ENCODE results near the gene SNAP29.
"Not testable (repeated sequence)": the region's sequence is repeated elsewhere in the genome, so short reads cannot be mapped to it uniquely, and the experiment has no call there.

The SNAP29 gene

DNA sequence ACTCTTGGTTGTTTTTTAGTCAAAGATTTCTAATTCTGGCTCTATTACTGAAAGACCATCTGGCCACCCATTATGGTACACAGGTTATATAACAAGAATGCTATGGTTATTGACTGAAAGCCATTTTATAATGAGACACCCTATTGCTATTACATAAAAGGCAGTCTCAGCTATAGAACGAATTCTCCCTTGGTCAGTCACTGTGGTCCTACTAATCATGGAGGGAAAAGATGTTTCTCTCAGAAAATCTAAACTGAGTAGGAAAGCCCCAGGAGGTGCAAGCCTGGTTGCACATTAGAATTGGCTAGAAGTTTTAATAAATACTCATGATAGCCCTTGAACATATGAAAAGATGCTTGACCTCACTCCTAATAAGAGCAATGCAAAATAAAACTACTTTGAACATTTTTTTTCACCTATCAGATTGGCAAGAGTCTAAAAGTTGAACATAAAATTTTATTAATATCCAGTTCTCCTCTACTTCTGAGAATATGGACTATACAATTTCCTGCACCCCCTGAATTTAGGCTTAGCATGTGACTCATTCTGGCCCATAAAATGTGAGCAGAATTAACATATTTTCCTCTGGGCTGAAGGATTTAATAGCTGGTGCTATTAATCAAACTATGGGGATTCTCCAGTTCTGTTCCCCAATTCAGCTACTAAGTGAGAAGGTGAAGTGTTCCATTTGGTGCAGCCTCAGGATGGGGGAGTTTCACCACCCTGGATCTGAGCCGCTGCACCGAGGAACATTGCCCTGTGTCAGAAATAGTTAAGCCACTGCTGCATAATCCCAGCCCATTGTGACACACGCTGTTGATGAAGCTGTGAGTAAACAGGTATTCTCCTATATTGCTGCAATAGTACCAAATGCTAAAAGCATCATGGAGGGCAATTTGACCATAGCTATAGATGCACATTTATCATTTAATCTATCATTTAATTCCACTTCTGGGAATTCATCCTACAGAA lies 46.9 kb downstream of the SNAP29 start:
- H3K4me3 ChIP-seq (ENCODE audit: control insufficient read depth, low read depth, low read length): no peak overlapping the region
- no peak for DNase-seq (ENCODE audit: low read depth)
- TF ChIP-seq, protein P1, sequence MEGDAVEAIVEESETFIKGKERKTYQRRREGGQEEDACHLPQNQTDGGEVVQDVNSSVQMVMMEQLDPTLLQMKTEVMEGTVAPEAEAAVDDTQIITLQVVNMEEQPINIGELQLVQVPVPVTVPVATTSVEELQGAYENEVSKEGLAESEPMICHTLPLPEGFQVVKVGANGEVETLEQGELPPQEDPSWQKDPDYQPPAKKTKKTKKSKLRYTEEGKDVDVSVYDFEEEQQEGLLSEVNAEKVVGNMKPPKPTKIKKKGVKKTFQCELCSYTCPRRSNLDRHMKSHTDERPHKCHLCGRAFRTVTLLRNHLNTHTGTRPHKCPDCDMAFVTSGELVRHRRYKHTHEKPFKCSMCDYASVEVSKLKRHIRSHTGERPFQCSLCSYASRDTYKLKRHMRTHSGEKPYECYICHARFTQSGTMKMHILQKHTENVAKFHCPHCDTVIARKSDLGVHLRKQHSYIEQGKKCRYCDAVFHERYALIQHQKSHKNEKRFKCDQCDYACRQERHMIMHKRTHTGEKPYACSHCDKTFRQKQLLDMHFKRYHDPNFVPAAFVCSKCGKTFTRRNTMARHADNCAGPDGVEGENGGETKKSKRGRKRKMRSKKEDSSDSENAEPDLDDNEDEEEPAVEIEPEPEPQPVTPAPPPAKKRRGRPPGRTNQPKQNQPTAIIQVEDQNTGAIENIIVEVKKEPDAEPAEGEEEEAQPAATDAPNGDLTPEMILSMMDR (IDR thresholded peaks at IDR 0.05; ENCODE audit: control insufficient read depth, insufficient read depth, low read depth, low read length, missing control alignments): no peak

DNA sequence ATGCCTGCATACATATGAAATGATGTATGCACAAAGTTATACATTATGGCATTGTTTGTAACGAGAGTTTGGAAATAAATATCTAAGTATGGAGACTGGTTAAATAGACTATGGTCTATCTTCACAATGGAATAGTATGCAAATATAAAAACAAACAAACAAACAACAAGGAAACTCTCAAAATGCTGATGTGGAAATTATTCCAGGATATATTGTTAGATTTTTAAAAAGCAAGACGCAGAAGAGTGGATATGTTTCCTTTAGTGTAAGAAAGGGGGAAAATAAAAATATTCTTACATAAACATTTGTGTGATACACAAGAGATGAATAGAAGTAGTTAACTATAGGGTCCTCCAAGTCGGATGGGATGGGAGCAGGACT lies 47.6 kb downstream of the SNAP29 start:
- no peak overlapping the region for H3K4me3 ChIP-seq (ENCODE audit: control insufficient read depth, low read depth, low read length)
- DNase-seq (ENCODE audit: low read depth): no peak
- TF ChIP-seq, protein P1 (IDR thresholded peaks at IDR 0.05; ENCODE audit: control insufficient read depth, insufficient read depth, low read depth, low read length, missing control alignments): no peak

DNA sequence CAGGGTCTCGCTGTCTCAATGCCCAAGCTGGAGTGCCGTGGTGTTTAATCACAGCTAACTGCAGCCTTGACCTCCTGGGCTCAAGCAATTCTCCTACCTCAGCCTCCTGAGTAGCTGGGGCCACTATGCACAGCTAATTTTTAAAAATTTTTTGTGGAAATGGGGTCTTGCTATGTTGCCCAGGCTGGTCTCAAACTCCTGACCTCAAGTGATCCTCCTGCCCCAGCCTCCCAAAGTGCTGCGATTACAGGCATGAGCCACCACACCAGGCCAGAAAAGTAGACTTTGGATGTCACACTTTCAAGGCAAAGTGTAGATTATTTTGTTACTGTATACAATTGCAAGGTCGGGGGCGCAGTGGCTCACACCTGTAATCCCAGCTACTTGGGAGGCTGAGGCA lies 49.9 kb downstream of the SNAP29 start:
- H3K4me3 ChIP-seq (ENCODE audit: control insufficient read depth, low read depth, low read length); DNase-seq (ENCODE audit: low read depth): not testable (repeated sequence)

DNA sequence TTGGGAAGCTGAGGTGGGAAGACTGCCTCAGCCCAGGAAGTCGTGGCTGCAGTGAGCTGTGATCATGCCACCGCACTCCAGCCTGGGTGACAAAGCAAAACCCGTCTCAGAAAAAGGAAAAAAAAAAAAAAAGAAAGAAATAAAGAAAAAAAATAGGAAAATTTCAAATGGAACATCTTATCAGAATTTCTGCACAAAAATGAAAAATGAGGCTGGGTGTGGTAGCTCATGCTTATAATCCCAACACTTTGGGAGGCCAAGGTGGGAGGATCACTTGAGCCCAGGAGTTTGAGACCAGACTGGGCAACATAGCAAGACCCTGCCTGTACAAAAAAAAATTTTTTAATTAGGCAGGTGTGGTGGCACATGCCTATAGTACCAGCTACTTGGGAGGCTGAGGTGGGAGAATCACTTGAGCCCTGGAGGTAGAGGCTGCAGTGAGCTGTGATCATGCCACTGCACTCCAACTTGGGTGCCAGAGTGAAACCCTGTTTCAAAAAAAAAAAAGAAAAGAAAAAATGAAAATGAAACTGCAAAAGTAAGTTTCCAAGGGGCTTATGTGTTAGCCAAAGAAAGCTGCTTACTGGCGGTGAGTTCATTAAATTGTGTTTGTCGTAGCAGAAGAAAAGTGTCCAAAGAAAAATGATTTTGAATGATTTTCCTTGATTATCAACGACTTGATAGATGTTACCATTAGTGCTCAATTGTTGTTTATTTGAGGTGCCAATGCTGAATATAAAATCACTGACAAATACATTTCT lies 50.9 kb downstream of the SNAP29 start:
- TF ChIP-seq, protein P1 (IDR thresholded peaks at IDR 0.05; ENCODE audit: control insufficient read depth, insufficient read depth, low read depth, low read length, missing control alignments): no peak
- DNase-seq (ENCODE audit: low read depth): no peak
- no peak overlapping the region for H3K4me3 ChIP-seq (ENCODE audit: control insufficient read depth, low read depth, low read length)

DNA sequence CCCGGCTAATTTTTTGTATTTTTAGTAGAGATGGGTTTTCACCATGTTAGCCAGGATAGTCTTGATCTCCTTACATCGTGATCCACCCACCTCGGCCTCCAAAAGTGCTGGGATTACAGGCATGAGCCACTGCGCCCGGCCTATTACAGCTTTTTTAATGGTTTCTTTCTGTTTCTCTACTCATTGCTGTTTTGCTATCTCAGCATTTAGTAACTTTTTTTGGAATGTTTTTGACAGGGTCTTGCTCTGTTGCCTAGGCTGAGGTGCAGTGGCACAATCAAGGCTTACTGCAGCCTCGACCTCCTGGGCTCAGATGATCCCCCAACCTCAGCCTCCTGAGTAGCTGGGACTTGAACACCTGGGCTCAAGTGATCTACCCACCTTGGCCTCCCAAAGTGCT lies 53.7 kb downstream of the SNAP29 start:
- no peak overlapping the region for H3K4me3 ChIP-seq (ENCODE audit: control insufficient read depth, low read depth, low read length)
- no peak for DNase-seq (ENCODE audit: low read depth)
- TF ChIP-seq, protein P1 (IDR thresholded peaks at IDR 0.05; ENCODE audit: control insufficient read depth, insufficient read depth, low read depth, low read length, missing control alignments): no peak

DNA sequence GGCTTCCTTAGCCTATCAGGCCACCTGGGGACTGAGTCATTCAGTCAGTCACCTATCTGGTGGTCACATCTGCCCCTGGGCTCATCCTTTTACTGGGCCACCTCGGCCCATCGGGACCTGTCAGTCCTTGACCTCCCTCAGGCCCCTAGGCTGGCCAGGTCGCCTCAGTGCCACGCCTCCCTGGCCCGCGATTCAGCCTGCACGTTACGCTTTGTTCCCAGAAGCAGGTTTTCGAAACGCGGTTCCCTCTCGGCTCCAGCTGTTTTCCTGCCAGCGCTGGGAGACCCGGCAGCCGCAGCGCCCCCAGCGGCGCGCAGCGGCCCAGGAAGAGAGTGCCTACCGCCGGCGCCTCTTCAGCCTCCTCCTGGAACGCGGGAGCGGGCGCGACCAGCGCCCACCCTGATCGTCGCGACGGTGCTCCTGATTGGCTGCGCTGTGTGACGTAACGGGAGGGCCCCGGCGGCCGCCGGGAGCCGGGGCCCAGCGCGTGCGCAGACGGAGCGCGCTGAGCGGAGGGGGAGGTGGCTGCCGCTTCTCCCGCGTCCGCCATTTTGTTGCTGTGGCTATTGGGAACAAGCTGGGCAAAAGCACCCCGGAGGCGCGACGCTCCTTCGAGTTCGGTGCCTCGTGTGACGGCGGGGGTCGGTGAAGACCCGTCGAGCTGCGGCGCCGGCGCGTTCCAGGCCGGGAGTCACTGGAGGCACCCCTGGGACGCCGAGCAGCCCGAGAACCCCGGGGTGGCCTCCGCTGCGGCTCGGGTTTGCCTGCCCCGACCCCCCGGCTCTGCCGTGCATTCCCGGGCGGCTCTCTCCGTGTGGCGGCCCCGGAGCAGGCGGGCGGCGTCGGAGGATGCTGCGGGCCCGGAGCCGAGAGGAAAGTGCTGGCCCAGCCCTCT lies 58.4 kb downstream of the SNAP29 start, which contains the start of gene CRKL:
TSS of gene CRKL (plus strand) at position 492 of the 895 bp plus-strand sequence. CDS start 528 bp downstream, outside the sequence.
- TF ChIP-seq, protein P1 (IDR thresholded peaks at IDR 0.05; ENCODE audit: control insufficient read depth, insufficient read depth, low read depth, low read length, missing control alignments): peak; percentile 93
- H3K4me3 ChIP-seq (ENCODE audit: control insufficient read depth, low read depth, low read length): peak within 1 kb of the TSS; percentile 100
- peak; percentile 85 for DNase-seq (ENCODE audit: low read depth)

Data from AG09309 (cell line).